ENCODE results near the gene C2orf15.
"Not testable (repeated sequence)": the region's sequence is repeated elsewhere in the genome, so short reads cannot be mapped to it uniquely, and the experiment has no call there.

DNA sequence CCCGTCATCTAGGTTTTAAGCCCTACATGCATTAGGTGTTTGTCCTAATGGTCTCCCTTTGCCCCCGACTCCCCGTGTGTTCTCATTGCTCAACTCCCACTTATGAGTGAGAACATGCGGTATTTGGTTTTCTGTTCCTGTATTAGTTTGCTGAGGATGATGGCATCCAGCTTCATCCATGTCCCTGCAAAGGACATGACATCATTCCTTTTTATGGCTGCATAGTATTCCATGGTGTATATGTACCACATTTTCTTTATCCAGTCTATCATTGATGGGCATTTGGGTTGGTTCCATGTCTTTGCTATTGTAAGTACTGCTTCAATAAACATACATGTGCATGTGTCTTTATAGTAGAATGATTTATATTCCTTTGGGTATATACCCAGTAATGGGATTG lies 50.9 kb downstream of the C2orf15 start:
- TF ChIP-seq, protein P1, sequence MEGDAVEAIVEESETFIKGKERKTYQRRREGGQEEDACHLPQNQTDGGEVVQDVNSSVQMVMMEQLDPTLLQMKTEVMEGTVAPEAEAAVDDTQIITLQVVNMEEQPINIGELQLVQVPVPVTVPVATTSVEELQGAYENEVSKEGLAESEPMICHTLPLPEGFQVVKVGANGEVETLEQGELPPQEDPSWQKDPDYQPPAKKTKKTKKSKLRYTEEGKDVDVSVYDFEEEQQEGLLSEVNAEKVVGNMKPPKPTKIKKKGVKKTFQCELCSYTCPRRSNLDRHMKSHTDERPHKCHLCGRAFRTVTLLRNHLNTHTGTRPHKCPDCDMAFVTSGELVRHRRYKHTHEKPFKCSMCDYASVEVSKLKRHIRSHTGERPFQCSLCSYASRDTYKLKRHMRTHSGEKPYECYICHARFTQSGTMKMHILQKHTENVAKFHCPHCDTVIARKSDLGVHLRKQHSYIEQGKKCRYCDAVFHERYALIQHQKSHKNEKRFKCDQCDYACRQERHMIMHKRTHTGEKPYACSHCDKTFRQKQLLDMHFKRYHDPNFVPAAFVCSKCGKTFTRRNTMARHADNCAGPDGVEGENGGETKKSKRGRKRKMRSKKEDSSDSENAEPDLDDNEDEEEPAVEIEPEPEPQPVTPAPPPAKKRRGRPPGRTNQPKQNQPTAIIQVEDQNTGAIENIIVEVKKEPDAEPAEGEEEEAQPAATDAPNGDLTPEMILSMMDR (IDR thresholded peaks at IDR 0.05) = not testable (repeated sequence)
- TF ChIP-seq POLR2AphosphoS5, POLR2A (IDR thresholded peaks at IDR 0.05): not testable (repeated sequence)

All from upper lobe of left lung (tissue), 4 donors.